Activated CD8-positive, alpha-beta memory T cell treated with anti-CD3 and anti-CD28 coated beads, Interleukin-2, amount 50 U/mL, for 1 hour (primary cell): ENCODE data around the gene NPTXR.
A peak's percentile ranks its signal among the peaks of the same experiment; 100 is the strongest.
"Not testable (repeated sequence)": the region's sequence is repeated elsewhere in the genome, so short reads cannot be mapped to it uniquely, and the experiment has no call there.

Source experiments
- DNase-seq: peaks from one replicate; pipeline ENCODE4 v3.0.0-alpha.2; 2020; ENCODE audit errors: extremely low read depth

NPTXR gene

DNA sequence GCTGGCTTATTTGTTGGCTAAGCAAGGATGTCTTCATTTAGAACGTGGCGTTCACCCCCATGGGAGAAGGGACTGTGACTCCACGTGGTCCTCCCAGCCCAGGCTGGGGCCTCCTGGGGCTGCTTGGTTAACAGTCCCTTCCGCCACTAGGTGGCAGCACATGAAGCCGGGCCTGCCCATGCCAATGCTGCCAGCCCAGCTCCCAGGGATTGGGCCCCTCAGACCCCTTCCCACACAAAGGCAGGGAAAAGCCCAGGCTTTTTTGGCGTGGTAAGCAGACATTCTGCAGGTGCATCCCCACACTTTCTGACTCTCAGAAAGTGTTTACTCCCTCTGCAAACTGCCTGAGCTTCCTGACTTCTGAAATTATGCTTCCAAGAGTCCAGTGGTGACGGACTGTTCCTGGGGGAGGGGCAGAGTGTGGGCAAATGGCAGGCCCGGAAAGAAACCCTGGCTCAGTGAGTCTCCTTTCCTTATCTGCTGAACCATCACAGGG is 25.1 kb upstream of the NPTXR start:
- peak; percentile 49 for DNase-seq

DNA sequence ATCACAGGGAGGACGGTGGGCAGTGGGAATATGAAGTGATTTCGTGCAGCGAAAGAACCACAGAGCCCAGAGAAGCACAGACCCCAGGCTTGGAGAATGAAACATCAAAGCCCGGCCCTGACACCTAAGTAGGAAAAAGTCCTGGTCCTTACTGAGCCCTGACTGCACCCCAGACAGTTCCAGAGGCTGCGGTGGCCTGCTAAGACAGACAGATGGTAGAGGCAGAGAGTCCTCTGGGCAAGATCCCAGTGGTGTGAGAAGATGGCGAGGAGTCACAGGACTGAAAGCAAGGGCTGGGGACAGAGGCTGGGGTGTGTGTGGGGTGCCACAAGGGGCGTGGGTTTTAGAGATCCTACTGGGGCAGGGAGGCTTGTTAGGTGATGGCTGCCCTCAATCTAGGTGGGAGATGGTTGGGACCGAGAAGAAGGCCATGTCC is 24.5 kb upstream of the NPTXR start:
- no peak for DNase-seq

- no peak for DNase-seq
Measured at GRCh38 chr22:38867471-38868285, 23.9 kb upstream of the NPTXR start.

DNA sequence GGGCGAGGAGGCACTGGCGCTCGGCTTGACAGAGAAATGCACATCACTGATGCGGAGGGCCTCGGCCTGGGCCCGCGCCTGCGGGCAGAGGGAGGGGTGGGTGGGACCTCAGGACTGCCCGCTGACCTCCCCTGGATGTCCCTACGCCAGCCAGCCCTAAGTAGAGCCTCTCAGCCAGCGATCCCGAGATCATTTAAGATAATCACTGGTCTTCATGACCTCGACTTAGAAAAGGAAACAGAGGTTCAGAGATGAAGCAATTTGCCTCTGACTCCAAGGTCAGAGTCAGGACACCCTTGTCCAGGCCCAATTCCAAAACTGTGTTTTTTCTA is 23.3 kb upstream of the NPTXR start:
- no peak for DNase-seq

DNA sequence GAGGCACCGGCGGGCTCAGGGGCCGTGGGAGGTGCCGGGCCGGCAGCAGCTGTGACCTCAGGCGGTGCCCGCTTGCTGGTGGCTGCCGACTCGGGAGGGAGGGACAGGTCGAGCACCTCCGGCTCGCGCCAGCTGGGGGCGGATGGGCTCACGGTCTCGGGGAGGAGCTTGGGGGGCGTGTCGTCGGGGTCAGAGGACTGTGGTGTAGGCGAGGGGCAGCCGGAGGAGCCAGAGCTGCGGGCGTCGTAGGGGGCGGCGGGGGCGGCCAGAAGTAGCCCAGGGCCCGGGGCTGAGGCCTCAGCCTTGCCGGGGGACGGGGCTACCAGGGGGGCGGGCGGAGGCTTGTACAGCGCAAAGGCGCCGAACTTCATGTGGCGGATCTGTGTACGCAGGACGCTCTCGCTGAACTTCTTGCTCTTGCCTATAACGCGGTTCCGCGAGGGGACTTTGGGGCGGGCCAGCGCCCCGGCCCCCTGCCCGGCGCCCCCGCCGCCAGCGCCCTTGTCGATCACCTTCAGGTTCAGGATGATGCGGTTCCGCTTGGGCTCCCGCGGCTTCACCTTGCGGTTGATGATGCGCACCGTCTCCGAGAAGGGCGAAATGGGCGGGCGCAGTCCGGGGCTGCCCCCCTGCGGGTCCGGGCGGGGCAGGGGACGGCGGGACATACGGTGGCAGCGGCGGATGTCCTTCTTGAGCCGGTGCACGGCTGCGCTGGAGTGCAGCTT is 22.7 kb upstream of the NPTXR start:
- no peak for DNase-seq

GRCh38 chr22:38866024-38866398 is 22.2 kb upstream of the NPTXR start:
- no peak for DNase-seq

- no peak for DNase-seq
Measured at GRCh38 chr22:38865201-38866023, 21.6 kb upstream of the NPTXR start.

DNA sequence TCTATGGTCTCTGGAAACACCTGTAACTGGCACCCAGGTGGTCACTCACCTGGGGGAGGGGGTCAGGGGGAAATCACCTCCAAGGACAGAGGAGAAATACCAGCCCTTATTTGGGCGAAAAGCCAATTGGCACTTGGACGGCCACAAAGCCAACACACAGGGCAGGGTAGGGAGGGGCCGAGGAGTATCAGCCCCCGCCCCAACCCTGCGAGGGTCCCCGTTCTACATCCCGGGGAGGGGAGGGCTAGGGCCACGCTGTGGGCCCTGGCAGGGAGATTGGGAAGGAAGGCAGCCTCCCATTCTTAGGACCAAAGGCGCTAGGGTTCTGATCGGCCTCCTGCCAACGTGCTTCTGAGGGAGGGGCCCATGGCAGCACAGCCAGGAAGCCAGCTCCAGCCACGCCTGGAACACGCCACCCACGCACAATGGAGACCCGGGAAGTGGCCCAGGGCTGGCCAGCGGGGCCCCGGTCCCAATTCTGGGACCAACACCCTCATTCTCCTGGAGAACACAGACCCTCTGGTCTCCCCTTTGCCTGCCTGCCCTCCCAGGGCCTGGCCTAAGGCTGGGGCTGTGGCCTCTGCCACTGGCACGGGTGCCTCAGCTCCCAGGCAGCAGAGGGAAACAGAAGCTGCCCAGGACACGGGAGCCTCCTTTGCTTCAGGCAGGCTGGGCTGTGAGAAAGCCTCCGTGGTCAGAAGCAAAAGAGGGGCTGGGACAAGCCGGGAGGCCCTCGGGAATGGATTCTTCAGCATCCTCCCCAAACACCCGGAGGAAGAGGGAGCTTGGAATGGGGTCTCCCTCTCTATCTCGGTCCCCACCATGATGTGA is 20.7 kb upstream of the NPTXR start:
- DNase-seq: no peak

GRCh38 chr22:38863531-38864131 is 19.8 kb upstream of the NPTXR start:
- DNase-seq: no peak

DNA sequence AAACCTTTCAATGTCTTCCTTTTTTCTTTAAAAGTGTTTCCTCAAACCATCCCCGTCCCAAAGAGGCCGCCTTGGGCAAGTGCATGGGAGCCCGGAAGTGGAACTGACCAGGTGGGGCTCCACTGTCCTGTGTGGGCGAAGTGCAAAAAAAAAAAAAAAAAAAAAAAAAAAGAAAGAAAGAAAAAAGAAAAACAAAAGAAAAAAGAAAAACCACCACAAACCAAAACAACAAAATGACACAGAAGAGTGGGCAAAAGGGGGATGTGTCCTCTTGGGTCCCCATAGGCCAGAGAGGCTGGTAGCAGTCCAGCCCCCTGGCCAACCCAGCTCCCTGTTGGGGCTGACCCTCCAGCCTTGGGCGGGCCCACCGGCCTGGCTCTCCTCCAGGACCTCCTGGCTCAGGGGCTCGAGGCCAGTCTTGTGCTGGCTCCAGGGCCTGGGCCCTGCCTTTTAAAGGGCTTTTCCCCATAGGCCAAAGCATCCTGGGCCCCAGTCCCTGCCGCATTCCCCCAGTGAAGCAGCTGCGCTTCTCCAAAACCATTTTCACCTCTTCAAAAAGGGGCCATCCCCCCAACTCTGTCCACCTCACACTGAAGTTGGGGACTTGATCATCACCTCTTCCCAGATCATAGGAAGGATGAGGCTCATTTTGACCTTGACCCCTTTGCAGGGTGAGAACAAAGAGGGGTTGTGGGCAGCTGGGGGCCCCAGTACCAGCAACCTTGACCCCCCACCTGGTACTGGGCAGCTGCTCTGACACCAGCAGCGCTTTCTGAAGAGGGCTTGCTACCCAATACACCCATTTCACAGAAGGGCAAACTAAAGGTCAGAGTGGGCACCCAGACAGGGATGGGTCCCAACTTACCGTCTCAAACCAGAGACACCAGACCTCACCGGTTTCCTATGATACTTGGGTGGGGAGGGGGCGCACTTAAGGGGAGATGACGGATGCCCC is 18.8 kb upstream of the NPTXR start:
- DNase-seq: no peak

DNA sequence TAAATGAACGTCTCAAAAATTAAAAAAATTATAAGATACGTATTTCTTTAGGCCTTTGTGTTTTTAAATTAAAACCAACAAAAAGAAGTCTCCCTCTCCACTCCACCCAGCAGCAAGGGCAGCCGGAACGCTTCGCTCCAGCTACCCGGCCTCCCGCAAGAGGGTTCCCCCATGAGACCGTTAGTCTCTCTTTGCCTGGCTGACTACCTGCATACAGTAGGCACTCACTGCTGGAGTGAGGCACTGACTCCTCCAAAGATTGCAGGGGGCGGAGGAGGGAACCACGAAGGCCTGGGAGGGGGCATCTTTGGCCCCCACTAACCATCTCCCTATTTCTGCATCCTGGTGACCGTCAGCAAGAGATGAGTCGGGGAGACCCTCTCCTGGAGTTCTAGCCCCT is 18.1 kb upstream of the NPTXR start:
- no peak for DNase-seq

- DNase-seq: no peak
Measured at GRCh38 chr22:38861170-38861876, 17.5 kb upstream of the NPTXR start.

- no peak for DNase-seq
Measured at GRCh38 chr22:38860283-38861169, 16.7 kb upstream of the NPTXR start.

- no peak for DNase-seq
Measured at GRCh38 chr22:38859581-38860282, 15.9 kb upstream of the NPTXR start.

- DNase-seq: no peak
Measured at GRCh38 chr22:38858492-38858891, 14.7 kb upstream of the NPTXR start.

DNA sequence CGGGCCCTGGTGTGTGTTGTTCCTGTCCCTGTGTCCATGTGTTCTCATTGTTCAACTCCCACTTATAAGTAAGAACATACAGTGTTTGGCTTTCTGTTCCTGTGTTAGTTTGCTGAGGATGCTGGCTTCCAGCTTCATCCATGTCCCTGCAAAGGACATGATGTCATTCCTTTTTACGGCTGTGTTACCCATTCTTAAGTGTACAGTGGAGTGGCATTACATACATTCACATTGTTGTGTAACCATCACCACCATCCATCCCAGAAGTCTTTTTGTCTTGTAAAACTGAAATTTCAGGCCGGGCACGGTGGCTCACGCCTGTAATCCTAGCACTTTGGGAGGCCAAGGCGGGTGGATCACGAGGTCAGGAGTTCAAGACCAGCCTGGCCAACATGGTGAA is 10.6 kb upstream of the NPTXR start:
- DNase-seq: not testable (repeated sequence)

DNA sequence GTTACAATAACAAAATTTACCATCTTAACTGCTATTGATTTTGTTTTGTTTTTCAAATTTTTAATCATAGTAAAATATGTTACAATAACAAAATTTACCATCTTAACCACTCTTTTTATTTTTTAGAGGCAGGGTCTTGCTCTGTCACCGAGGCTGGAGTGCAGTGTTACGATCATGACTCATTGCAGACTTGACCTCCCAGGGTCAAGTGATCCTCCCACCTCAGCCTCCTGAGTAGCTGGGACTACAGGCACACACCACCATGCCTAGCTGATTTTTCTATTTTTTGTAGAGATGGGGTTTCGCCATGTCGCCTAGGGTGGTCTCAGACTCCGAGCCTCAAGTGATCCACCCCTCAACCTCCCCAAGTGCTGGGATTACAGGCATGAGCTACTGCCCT is 10.1 kb upstream of the NPTXR start:
- DNase-seq: not testable (repeated sequence)
